ENCODE results near the gene PCSK6. TPM values are rescaled to one million over a fixed set of nuclear protein-coding genes. Genes with fewer than 3 reads are reported as not detected.

PCSK6 gene
- total RNA-seq, 1 experiment from 2014 or later: 10.6 TPM

DNA sequence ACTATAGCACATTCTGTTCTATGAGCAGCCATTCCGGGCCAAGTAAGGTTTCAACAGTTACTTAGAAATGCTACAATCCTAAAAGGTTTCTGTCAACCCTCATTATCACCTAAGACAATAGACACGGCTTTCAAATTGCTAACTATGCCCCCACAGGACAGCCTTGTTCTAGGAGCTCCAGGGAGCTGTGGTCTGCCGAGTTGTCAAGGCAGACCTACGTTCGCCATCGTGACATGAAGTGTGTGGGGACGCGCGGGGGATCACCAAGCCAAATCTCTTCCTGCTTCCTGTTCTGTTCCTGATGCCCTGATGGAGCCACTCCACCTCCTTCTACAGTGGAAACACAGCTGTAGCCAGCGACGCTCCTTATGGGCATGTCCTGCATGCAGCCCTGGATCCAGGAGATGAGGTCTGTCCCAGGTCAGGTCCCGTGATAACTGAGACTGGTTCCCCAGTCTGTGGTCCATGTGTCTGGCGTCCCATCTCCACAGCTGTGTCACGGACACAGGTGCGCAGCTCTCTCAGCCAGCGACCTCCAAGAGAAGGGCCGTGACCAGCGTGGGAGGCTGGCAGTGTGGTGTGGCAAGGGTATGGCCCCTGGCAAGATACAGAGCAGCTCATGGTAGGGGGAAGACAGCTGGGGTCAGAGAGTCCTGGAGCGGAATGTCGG is 82.8 kb downstream of the PCSK6 start:
- TF ChIP-seq CTCF (IDR thresholded peaks at IDR 0.05): no peak
- TF ChIP-seq TCF7L2 (IDR thresholded peaks at IDR 0.05; ENCODE audit: low read depth, low read length): no peak
- no peak for TF ChIP-seq REST (IDR thresholded peaks at IDR 0.05; ENCODE audit: insufficient read depth in 1 of 2, low read depth in 2 of 2, low read length in 1 of 2)
- TF ChIP-seq POLR2AphosphoS5 (IDR thresholded peaks at IDR 0.05; ENCODE audit: low read depth, low read length): no peak
- TF ChIP-seq SIN3A (IDR thresholded peaks at IDR 0.05; ENCODE audit: borderline replicate concordance, insufficient read depth, low read depth, low read length): no peak
- intact Hi-C loops (cut with micrococcal nuclease; ENCODE audit: unreplicated experiment): no loop called here
- no peak overlapping the region for H3K27ac ChIP-seq (ENCODE audit: low read length)
- in situ Hi-C loops (cut with HindIII; ENCODE audit: low pct_unique_long_range_greater_than_20kb, low sequenced_read_pairs): no loop called here
- H3K9me3 ChIP-seq (ENCODE audit: control insufficient read depth, insufficient read depth, low read depth, low read length): no peaks in the 10 kb centered on the region
- no peaks in the 10 kb centered on the region for H3K27me3 ChIP-seq (ENCODE audit: control insufficient read depth, insufficient read depth, low read length)
- no peaks in the 10 kb centered on the region for H3K36me3 ChIP-seq (ENCODE audit: control insufficient read depth, insufficient read depth, low read length)
- BruUV-seq (replicated peaks): no TSS peak
- ChIA-PET POLR2A (no interaction called here), CTCF (no interaction called here)
- ATAC-seq: no peak
- H3K4me3 ChIP-seq (ENCODE audit: low read depth in 2 of 2, low read length in 2 of 2): no peak overlapping the region
- no peak for DNase-seq (ENCODE audit: low read depth, low spot score)
- H3K4me1 ChIP-seq (ENCODE audit: control insufficient read depth, insufficient read depth, low read length): no peaks in the 10 kb centered on the region

- ATAC-seq (no peak), DNase-seq (ENCODE audit: low read depth, low spot score) (no peak)
- CTCF ChIA-PET: no interaction called here
- no peak for TF ChIP-seq REST (IDR thresholded peaks at IDR 0.05; ENCODE audit: insufficient read depth in 1 of 2, low read depth in 2 of 2, low read length in 1 of 2)
- no peak for TF ChIP-seq POLR2AphosphoS5 (IDR thresholded peaks at IDR 0.05; ENCODE audit: low read depth, low read length)
- TF ChIP-seq TCF7L2 (IDR thresholded peaks at IDR 0.05; ENCODE audit: low read depth, low read length): no peak
- TF ChIP-seq SIN3A (IDR thresholded peaks at IDR 0.05; ENCODE audit: borderline replicate concordance, insufficient read depth, low read depth, low read length): no peak
- TF ChIP-seq CTCF (IDR thresholded peaks at IDR 0.05): no peak
- Histone ChIP-seq H3K4me1 (ENCODE audit: control insufficient read depth, insufficient read depth, low read length) (no peaks in the 10 kb centered on the region), H3K9me3 (ENCODE audit: control insufficient read depth, insufficient read depth, low read depth, low read length) (no peaks in the 10 kb centered on the region), H3K4me3 (ENCODE audit: low read depth in 2 of 2, low read length in 2 of 2) (no peak overlapping the region), H3K27me3 (ENCODE audit: control insufficient read depth, insufficient read depth, low read length) (no peaks in the 10 kb centered on the region), H3K27ac (ENCODE audit: low read length) (no peak overlapping the region), H3K36me3 (ENCODE audit: control insufficient read depth, insufficient read depth, low read length) (no peaks in the 10 kb centered on the region)
- no TSS peak for BruUV-seq (replicated peaks)
- intact Hi-C loops (cut with micrococcal nuclease; ENCODE audit: unreplicated experiment) (no loop called here), in situ Hi-C loops (cut with HindIII; ENCODE audit: low pct_unique_long_range_greater_than_20kb, low sequenced_read_pairs) (no loop called here)
- POLR2A ChIA-PET: no interaction called here
These were observed 83.5 kb downstream of the PCSK6 start for GRCh38 chr15:101406036-101406435.

Data from Panc1 (cell line).